OCI-LY3 (cell line): ENCODE data around the gene STK35.

ENCODE experiments used
- EZH2phosphoT487 ChIP-seq: fragments of 200-600 bp; shearing (Covaris generic); IDR thresholded peaks from 2 replicates; pipeline ENCODE4 v1.6.1; 2018; ENCODE audit warnings: antibody characterized with exemption, mixed run types, low read depth
- TF ChIP-seq, protein P1 (sequence below): fragments of 200-600, 300-600 bp; sonication (generic); IDR thresholded peaks from 2 replicates; pipeline ENCODE4 v1.5.1; 2014; ENCODE audit warnings: antibody characterized with exemption, low read length, low read depth

DNA sequence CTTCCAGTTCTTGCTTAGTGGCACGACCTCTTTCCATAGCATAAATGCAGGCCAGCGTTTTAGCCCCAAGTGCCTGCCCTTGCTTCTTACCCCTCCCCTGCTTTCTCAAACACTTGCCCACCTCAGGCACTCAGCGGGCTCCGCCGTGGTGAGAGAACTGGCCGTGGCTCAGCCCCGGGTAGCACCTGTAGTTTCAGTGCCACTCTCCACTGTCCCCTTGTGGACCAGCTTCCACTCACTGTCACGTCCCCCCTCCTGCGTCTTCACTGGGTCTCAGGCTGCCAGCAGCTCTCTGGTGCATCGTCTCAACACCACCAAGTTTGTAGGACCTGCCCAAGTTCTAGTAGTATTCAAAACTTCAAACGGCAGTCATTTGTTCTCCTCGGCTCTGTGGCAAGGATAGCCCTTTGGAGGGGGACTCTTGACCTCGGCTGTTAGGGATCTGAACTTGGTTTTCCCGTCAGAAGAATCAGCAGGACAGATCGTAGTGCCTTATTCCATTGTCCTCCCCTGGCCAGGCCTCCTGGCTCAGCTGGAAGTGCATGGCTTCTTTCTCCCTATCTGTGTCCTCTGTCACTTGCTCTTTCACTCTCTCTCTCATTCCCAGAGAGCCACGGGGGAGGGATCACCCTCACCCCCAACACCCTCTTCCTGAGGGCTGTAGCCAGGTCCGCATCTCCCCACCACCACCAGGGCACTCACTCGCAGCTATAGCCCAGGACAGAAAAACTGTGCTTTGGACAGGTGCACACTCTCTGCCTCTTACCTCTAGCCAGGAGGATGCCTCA is 44.6 kb downstream of the STK35 start:
- TF ChIP-seq, protein P1, sequence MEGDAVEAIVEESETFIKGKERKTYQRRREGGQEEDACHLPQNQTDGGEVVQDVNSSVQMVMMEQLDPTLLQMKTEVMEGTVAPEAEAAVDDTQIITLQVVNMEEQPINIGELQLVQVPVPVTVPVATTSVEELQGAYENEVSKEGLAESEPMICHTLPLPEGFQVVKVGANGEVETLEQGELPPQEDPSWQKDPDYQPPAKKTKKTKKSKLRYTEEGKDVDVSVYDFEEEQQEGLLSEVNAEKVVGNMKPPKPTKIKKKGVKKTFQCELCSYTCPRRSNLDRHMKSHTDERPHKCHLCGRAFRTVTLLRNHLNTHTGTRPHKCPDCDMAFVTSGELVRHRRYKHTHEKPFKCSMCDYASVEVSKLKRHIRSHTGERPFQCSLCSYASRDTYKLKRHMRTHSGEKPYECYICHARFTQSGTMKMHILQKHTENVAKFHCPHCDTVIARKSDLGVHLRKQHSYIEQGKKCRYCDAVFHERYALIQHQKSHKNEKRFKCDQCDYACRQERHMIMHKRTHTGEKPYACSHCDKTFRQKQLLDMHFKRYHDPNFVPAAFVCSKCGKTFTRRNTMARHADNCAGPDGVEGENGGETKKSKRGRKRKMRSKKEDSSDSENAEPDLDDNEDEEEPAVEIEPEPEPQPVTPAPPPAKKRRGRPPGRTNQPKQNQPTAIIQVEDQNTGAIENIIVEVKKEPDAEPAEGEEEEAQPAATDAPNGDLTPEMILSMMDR, result no peak
- no peak for TF ChIP-seq EZH2phosphoT487
